GM12873 (cell line): ENCODE results near the gene FKBP1B.

Experiments
- CTCF ChIP-seq: IDR thresholded peaks from 2 replicates; pipeline ENCODE4 v1.5.1; 2012; ENCODE audit warnings: low read depth, mild to moderate bottlenecking, moderate library complexity, low read length, control low read depth; ENCODE audit not compliant: insufficient read depth; ENCODE audit errors: missing control alignments

Gene FKBP1B

GRCh38 chr2:24019729-24020128 is 29.8 kb upstream of the FKBP1B start:
- no peak for TF ChIP-seq CTCF

GRCh38 chr2:24020244-24020643 is 29.3 kb upstream of the FKBP1B start:
- no peak for TF ChIP-seq CTCF

GRCh38 chr2:24021122-24021998 is 28.2 kb upstream of the FKBP1B start:
- peak; percentile 60 for TF ChIP-seq CTCF

DNA sequence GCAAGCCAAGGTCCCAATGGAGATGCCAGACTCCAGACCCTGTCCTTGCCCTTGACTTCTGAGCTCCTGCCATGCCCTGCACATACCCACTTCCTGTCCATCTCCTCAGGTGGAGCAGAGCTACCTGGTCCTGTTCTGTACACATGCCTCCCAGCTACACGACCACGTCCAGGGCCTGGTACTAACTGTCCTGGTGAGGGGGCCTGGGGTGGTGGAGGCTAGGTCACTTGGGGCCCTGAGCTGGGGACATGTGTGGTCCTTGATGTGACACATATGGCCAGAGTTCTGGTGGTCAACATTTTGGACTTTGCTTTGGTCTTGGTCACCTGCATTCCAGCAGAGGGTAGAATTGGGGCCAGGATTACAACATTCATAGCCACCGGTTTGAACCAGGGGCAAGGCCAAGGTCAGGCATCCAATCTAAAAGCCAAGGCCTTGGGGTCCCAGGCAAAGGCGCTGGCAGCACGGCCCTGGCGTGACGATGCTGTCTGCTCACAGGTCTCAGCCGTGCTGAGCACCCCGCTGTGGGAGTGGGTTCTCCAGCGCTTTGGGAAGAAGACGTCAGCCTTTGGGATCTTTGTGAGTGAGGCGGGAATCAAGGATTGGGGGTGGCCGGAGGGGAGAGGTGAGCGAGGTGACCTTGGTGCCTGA is 27.1 kb upstream of the FKBP1B start:
- no peak for TF ChIP-seq CTCF

- no peak for TF ChIP-seq CTCF
These were observed 26.5 kb upstream of the FKBP1B start for GRCh38 chr2:24022975-24023575.

DNA sequence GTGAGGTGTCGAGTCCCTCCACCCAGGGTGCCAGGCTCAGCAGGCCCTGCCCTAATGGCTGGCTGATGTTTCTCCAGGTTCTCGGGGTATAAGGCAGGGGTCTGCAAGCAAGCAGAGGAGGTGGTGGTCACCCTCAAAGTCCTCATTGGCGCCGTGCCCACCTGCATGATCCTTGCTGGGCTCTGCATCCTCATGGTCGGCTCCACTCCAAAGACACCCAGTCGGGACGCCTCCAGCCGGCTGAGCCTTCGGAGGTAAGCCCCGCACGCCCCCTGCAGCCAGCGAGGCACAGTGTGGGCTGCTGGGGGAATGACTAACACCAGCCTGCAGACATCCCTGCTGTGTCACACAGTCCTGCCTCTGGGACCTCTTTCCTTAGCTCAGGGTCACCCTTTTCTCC is 25.5 kb upstream of the FKBP1B start:
- TF ChIP-seq CTCF, result peak; percentile 6

- TF ChIP-seq CTCF, result no peak
These were observed 24.4 kb upstream of the FKBP1B start for GRCh38 chr2:24024996-24025663.
